Natural killer cell (primary cell): ENCODE data around the gene RNASE13. TPM values are rescaled to one million over a fixed set of nuclear protein-coding genes. Genes with fewer than 3 reads are reported as not detected.

Experiments
- ATAC-seq, 3 donors: fragments of 150-1000 bp in 2 of 3; fragments of 200-7000 bp in 1 of 3; cut with Tn5 transposase; 1 replicate in 1 of 3; 2 replicates in 2 of 3; pipeline ENCODE4 v1.10.0; 2021; ENCODE audit warnings: mild to moderate bottlenecking in 2 of 3, moderate library complexity in 2 of 3
- DNase-seq, 2 donors: peaks; one replicate each; pipeline versions ENCODE4 v3.0.0 to v3.0.0-alpha.2; 2013 to 2021; ENCODE audit warnings: mixed read lengths in 1 of 2
- H3K27ac ChIP-seq: one replicate; pipeline ENCODE4 v1.5.1; 2013; ENCODE audit warnings: mild to moderate bottlenecking, low read length
- H3K27me3 ChIP-seq: one replicate; pipeline ENCODE4 v1.6.1; 2013; ENCODE audit warnings: low read length; ENCODE audit not compliant: control insufficient read depth, insufficient read depth
- H3K36me3 ChIP-seq: one replicate; pipeline ENCODE4 v1.6.1; 2013; ENCODE audit warnings: low read length; ENCODE audit not compliant: control insufficient read depth, insufficient read depth
- H3K4me1 ChIP-seq: one replicate; pipeline ENCODE4 v1.6.1; 2013; ENCODE audit warnings: low read length; ENCODE audit not compliant: control insufficient read depth, insufficient read depth
- H3K4me3 ChIP-seq: one replicate; pipeline ENCODE4 v1.5.1; 2013; ENCODE audit warnings: low read length
- H3K9me3 ChIP-seq: one replicate; pipeline ENCODE4 v1.6.1; 2013; ENCODE audit warnings: low read length; ENCODE audit not compliant: control insufficient read depth, insufficient read depth
- H3K27ac Mint-ChIP-seq, 2 donors: one replicate each; pipeline ENCODE4 v1.8.0; 2022; ENCODE audit warnings: mild to moderate bottlenecking in 2 of 2, mixed read lengths in 2 of 2, moderate library complexity in 1 of 2
- H3K27me3 Mint-ChIP-seq, 2 donors: one replicate each; pipeline ENCODE4 v1.8.0; 2022; ENCODE audit warnings: low read depth in 2 of 2, mixed read lengths in 2 of 2
- H3K36me3 Mint-ChIP-seq: one replicate; pipeline ENCODE4 v1.8.0; 2022; ENCODE audit warnings: mixed read lengths
- H3K4me1 Mint-ChIP-seq, 2 donors: one replicate each; pipeline ENCODE4 v1.8.0; 2022; ENCODE audit warnings: mixed read lengths in 2 of 2
- H3K4me3 Mint-ChIP-seq: one replicate; pipeline ENCODE4 v1.8.0; 2022; ENCODE audit warnings: mild to moderate bottlenecking, moderate library complexity, mixed read lengths
- H3K9me3 Mint-ChIP-seq, 2 donors: one replicate each; pipeline ENCODE4 v1.8.0; 2022; ENCODE audit warnings: mixed read lengths in 2 of 2
- WGBS: methylation state at CpG from one replicate; pipeline ENCODE4 v1.1.7; 2013; ENCODE audit warnings: missing lambda C conversion rate; ENCODE audit not compliant: insufficient coverage; 5-methylcytosine and 5-hydroxymethylcytosine counted together
- intact Hi-C: fragments of 100-400 bp; cut with micrococcal nuclease; formaldehyde crosslinking; loops from one replicate; pipeline ENCODE4 v1.14.2; 2022
- total RNA-seq, 4 donors: library from RNA; stranded (reverse); fragments of 120-200 nt in 1 of 4; gene quantifications; one replicate each; pipeline versions ENCODE4 v1.2.3 to v1.2.4, GENCODE V29; 2013 to 2022
- TF ChIP-seq, protein P1 (sequence below): fragments of 200-600 bp; IDR thresholded peaks from one replicate; pipeline ENCODE4 v1.8.0; 2022; ENCODE audit warnings: antibody characterized with exemption

Gene RNASE13
- total RNA-seq, 3 donors from 2014 or later (not counting 1 experiment from before 2014, with no cell fraction given), result not detected

DNA sequence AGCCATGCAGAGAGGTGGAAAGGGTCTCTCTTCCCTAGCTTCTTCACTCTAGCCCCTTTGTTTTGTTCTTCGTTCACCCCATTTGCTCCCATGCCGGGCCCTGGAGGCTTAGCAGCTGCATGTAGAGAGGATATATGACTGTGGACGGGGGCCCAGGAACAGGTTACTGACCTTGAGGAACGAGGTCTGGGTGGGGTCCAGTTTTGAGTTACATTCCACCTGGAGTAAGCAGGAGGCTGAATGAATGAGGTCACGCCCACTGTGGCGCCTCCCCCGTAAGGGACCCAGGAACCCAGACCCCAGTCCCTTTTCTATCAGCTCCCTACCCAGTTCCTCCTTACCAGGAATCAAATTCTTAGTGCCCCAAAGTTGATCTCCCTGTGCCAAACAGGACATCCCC, 16.3 kb downstream of the RNASE13 start:
- Mint-ChIP-seq H3K36me3 (no peaks in the 10 kb centered on the region), H3K27me3 (peaks cover 0 to 16% of the 10 kb centered on the region in 2 donors), H3K4me3 (no peak overlapping the region), H3K9me3 (no peaks in the 10 kb centered on the region), H3K4me1 (no peaks in the 10 kb centered on the region), H3K27ac (no peak overlapping the region)
- H3K4me3 ChIP-seq, result no peak overlapping the region
- TF ChIP-seq, protein P1, sequence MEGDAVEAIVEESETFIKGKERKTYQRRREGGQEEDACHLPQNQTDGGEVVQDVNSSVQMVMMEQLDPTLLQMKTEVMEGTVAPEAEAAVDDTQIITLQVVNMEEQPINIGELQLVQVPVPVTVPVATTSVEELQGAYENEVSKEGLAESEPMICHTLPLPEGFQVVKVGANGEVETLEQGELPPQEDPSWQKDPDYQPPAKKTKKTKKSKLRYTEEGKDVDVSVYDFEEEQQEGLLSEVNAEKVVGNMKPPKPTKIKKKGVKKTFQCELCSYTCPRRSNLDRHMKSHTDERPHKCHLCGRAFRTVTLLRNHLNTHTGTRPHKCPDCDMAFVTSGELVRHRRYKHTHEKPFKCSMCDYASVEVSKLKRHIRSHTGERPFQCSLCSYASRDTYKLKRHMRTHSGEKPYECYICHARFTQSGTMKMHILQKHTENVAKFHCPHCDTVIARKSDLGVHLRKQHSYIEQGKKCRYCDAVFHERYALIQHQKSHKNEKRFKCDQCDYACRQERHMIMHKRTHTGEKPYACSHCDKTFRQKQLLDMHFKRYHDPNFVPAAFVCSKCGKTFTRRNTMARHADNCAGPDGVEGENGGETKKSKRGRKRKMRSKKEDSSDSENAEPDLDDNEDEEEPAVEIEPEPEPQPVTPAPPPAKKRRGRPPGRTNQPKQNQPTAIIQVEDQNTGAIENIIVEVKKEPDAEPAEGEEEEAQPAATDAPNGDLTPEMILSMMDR, result no peak
- H3K9me3 ChIP-seq, result no peaks in the 10 kb centered on the region
- H3K27me3 ChIP-seq, result peaks cover 4% of the 10 kb centered on the region
- DNase-seq (no peak), ATAC-seq (no peak)
- H3K36me3 ChIP-seq, result no peaks in the 10 kb centered on the region
- H3K27ac ChIP-seq, result no peak overlapping the region
- intact Hi-C loops, result no loop called here
- 92% methylated on average over 6 of the region's 7 CpGs for WGBS
- no peaks in the 10 kb centered on the region for H3K4me1 ChIP-seq

DNA sequence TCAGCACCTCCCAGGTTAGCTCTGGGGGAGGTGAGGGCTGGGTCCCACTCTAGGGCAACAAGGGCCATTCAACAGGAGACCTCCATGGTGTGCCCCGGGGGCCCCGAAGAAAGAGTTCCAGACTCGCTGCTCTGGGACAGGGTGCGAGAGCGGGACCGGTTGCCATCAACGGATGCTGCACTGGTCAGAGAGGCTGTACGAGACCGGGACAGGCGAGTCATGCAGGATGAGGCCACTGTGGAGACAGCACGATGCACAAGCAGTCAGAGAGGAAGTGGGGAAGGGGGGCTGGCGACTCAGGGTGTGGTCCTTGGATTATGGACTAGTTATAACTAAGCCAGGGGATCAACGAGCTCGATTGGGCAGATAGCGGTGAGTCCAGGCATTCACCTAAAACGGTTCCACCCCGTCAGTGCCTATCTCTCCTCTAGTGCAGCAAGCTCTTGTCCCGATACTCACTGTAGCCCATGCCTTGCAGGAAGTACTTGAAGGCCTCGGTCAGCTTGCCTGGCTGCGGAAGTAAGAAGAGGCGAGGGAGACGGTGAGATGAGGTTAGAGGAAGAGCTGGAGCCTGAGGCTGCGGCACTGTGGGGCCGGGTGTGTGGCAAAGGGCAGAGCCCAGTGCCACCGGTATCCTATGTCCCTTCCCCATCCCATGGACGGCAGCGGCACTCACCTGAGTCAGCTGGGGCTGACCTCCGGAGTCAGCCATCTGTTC, 16.9 kb downstream of the RNASE13 start:
- Mint-ChIP-seq H3K27me3 (peaks cover 4 to 14% of the 10 kb centered on the region in 2 donors), H3K27ac (no peak overlapping the region), H3K9me3 (no peaks in the 10 kb centered on the region), H3K36me3 (no peaks in the 10 kb centered on the region), H3K4me3 (no peak overlapping the region), H3K4me1 (no peaks in the 10 kb centered on the region)
- TF ChIP-seq, protein P1, result no peak
- H3K36me3 ChIP-seq, result no peaks in the 10 kb centered on the region
- intact Hi-C loops, result no loop called here
- ATAC-seq (no peak), DNase-seq (no peak)
- H3K4me1 ChIP-seq, result no peaks in the 10 kb centered on the region
- H3K9me3 ChIP-seq, result no peaks in the 10 kb centered on the region
- peaks cover 4% of the 10 kb centered on the region for H3K27me3 ChIP-seq
- H3K4me3 ChIP-seq, result no peak overlapping the region
- 85% methylated on average over 28 of the region's 28 CpGs for WGBS
- no peak overlapping the region for H3K27ac ChIP-seq

DNA sequence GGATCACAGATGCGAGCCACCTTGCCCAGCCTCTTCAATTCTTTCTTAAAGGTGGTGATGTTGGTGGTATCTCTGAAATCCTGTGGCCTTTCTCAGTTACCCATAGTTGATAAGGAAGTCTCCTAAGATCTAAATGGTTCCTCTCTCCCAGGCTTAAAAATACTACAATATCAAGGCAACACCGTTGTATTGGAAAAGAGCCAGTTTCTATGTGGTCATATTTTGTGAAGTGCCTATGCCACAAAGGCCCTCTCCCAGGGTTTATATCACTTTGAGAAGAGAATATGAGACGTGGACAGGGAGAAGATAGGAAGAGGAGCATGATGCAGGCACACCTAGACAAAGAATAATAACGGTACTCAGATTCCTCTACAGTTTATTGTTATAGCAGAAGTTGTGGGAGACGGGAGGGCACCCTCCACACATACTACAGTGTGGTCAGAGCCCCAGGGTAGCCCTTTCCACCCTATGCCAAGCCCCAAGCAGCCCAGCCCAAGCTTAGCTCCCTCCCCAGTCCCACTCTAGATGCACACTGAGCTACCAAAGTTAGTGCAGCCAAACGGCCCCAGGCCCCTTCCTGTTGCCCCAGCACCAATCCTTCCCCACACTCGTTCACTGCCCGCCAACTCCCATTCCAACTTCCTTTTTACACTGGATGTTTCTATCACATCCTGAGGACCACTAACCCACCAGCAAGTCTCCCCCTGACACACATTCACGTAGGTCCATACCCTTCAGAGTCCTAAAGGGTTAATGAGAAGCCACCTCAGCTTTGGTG, 18.0 kb downstream of the RNASE13 start:
- no peak overlapping the region for H3K27ac ChIP-seq
- peaks cover 4% of the 10 kb centered on the region for H3K27me3 ChIP-seq
- H3K27me3 Mint-ChIP-seq, result peaks cover 14 to 15% of the 10 kb centered on the region in 2 donors
- WGBS, result 54% methylated on average over 8 of the region's 9 CpGs
- H3K9me3 Mint-ChIP-seq, result no peaks in the 10 kb centered on the region
- no peaks in the 10 kb centered on the region for H3K4me1 Mint-ChIP-seq
- H3K4me3 ChIP-seq, result no peak overlapping the region
- DNase-seq, result no peak
- no peak overlapping the region for H3K4me3 Mint-ChIP-seq
- H3K4me1 ChIP-seq, result no peaks in the 10 kb centered on the region
- no peaks in the 10 kb centered on the region for H3K36me3 Mint-ChIP-seq
- no peaks in the 10 kb centered on the region for H3K9me3 ChIP-seq
- intact Hi-C loops, result no loop called here
- TF ChIP-seq, protein P1, result no peak
- no peak for ATAC-seq
- no peaks in the 10 kb centered on the region for H3K36me3 ChIP-seq
- no peak overlapping the region for H3K27ac Mint-ChIP-seq
